T-helper 22 cell (primary cell): Measurements from ENCODE around the gene FBXL17.
"Not testable (repeated sequence)": the region's sequence is repeated elsewhere in the genome, so short reads cannot be mapped to it uniquely, and the experiment has no call there.

Source experiments
- DNase-seq: peaks from one replicate; pipeline ENCODE4 v3.0.0-alpha.2; 2020; ENCODE audit warnings: low read depth

The FBXL17 gene

DNA sequence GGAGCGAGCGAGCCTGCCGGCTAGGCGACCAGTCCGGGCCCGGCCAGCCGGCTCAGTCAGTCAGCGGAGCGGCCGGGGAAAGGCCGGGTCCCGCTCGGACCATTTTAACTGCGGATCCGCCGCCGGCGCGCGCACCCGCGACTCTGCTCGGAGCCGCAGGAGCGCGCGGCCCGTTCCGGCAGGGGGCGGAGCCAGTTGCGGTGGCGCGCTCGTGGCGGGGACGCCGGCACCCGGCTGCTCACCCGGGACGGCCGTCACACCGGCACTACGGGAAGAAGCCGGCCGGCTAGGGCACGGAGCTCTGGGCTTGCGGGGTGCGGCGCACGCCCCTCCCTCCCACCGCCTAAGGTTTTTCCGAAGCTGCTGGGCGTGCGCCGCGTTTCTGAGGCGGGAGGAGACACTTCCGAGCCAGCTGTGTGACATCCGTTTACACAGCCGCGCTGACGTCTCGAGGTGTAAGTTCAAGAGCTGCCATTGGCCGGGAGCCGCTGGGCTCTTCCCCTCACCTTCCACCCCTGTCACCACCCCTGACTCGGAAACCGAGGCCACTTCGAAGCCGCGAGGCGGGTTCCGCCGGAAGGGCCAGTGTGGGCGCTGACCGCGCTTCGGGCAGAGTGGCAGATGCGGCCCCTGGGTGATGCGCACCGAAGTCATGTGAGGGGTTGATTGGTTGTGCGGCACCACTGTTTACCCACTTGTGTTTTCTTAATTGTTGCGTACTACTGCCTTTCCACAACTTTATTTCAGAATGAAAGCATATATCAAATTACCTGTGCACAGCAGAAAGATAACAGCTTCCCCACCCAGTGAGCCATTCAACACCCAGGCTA, at the start of gene FBXL17:
Gene FBXL17 (minus strand): TSS at position 145 of the 830 bp plus-strand sequence.
- peak; percentile 89 for DNase-seq

DNA sequence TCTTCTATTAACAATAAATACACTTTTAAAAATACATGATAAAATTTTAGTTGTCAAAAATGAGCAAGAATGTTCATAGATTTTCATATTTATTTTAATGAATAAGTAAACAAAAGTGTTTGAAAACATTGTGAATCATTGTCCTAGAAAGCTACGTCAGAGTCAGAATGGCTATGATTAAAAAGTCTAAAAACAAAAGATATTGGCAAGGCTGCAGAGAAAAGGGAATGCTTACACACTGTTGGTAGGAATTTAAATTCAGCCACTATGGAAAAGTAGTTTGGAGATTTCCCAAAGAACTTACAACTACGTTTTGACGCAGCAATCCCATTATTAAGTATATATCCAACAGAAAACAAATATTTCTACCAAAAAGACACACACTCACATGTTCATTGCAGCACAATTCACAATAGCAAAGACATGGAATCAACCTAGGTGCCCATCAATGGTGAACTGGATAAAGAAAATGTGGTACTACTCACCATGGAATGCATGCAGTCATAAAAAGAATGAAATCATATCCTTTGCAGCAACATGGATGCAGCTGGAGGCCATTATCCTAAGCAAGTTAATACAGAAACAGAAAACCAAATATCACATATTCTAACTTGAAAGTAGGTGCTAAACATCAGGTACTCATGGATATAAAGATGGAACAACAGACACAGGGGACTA, 49.2 kb upstream of the FBXL17 start:
- no peak for DNase-seq

DNA sequence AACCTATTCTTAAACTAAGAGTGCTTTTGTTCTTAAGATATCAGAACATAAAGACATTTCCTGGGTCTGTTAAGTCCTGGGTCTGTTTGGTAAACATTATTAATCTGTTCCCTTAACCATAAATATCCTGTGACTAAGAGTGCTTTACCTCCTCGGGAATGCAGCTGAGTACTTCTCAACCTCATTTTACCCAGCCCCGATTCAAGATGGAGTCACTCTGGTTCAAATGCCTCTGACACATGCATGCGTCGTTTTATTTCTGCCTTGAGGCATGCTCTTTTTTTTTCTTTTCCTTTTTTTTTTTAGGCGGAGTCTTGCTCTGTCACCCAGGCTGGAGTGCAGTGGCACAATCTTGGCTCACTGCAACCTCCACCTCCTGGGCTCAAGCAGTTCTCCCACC, 39.8 kb upstream of the FBXL17 start:
- DNase-seq, result no peak

GRCh38 chr5:108420755-108421154, 38.9 kb upstream of the FBXL17 start:
- DNase-seq, result no peak

DNA sequence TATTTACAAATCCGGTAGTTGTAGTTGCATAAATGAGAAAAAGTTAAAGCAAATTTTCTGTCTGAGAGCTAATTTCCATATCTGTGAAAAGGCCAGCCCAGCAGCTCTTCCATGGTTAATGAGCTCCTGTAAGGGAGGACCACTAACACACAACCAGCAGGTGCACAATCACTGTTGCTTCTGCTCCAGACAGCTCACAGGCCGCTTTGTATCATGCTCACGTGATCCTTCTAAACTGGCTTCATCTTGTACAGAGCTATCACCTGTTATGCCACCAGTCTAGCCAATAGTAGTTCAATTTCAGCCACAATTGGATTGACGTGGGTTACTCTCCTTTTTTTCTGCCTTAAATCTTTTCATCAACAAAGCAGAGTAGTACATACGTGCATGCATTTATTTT, 38.3 kb upstream of the FBXL17 start:
- no peak for DNase-seq

DNA sequence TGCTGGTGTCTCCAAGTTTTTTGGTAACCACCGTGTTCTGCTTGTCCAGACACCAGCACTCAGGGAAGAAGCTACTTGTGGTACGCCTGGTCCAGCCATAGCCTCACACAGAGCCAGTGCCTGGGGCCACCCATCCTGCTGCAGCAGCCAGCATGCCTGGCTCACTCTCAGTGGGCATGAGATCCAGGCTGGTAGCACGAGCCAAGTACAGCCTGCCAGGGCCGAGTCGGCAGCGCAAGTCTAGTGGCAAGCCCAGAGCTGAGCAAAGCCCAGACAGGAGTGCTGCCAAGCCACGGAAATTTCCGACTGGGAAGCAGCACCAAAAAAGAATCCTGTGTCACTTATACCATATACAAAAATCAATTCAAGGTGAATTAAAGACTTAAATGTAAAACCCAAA, 36.3 kb upstream of the FBXL17 start:
- DNase-seq, result no peak

DNA sequence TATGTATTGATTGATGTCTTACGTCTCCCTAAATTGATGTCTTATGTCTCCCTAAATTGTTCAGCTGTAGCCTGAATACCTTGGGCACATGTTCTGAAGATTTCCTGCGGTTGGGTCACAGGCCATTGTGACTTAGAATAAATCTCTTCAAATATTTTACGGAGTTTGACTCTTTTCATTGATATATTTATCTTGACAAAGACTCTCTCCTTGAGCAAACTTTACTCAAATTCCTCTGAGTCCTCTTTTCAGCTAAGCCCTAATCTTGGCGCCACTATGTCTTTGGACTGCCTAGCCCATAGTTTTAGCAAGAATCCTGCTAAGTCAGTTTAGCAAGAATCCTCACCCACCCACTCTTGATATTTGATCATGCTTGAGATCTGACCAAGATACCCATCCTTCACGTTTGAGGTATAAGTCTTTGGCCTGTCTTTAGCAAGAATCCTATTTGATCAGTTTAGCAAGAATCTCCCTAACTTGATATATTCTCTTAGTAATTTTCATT, 35.3 kb upstream of the FBXL17 start:
- no peak for DNase-seq

- no peak for DNase-seq
Observed at GRCh38 chr5:108415726-108416125, 33.8 kb upstream of the FBXL17 start.

DNA sequence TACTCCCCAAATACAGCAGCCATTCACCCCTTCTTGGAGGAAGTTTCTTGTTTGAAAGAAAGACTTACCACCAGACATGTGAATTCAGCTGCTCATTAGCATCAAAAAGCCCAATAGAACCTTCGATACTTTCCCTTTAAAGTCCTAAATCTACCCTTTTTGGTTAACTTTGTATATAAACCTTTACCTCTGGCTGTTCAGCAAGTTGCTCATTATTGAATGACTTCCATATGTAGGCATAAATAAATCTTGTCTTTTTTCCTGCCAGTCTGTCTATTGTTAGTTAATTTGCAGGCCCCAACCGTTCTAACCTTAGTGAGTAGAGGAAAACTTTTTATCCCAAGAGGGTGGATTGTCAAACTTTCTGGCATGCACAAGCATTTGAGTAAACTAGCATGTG, 27.9 kb upstream of the FBXL17 start:
- DNase-seq, result no peak

GRCh38 chr5:108405201-108405600, 23.3 kb upstream of the FBXL17 start:
- not testable (repeated sequence) for DNase-seq

DNA sequence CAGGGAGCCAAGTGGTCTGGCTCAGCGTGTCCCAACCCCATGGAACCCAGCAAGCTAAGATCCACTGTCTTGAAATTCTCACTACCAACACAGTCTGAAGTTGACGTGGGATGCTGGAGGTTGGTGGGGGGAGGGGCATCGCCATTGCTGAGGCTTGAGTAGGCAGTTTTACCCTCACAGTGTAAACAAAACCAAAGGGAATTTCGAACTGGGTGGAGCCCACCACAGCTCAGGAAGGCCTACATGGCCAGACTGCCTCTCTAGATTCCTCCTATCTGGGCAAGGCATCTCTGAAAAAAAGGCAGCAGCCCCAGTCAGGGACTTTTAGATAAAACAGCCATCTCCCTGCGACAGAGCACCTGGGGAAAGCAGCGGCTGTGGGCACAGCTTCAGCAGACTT, 17.1 kb upstream of the FBXL17 start:
- no peak for DNase-seq

- DNase-seq, result not testable (repeated sequence)
Observed at GRCh38 chr5:108396837-108397236, 14.9 kb upstream of the FBXL17 start.

DNA sequence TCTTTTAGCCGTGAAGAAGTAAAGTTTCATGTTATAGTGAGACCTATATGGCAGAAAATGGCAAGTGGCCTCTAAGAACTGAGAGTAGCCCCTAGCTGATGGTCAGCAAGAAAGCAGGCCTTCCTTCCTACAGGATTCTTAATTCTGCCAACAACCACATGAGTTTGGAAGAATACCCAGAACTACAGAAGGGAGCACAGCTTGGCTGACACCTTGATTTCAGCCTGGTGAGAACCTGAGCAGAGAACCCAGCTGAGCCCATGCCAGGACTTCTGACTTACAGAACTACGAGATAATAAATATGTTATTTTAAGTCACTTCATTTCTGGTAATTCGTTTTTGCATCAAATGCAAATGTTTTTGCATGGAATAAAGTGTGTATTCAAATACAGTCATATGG, 5.9 kb upstream of the FBXL17 start:
- DNase-seq, result no peak

- no peak for DNase-seq
Observed at GRCh38 chr5:108386345-108387061, 4.6 kb upstream of the FBXL17 start.

GRCh38 chr5:108384741-108385140, 2.8 kb upstream of the FBXL17 start:
- no peak for DNase-seq

DNA sequence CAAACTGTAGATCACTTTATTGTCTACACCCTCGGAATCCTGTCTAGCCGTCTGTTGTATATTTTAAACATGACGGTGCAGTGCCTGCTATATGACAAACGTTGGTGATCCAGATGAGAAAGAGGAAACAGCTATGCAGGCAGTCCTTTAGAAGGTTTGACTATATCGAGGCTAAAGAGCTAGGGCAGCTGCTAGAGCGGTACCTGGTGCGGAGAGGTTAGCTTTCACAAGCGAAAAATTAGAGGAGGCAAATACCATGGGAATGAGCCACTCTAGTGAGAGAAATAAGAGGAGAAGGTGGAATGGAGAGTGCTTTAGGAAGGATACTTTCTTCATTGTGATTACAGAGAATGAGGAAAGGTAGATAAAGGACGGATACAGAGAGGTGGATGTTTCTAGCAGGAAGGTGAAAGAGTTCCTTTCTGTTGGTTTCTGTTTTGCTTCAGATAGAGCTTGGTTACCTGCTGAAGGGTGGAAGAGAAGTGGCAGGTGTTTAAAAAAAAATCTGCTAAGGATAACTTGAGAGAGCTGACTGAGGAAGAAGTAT, 959 bp upstream of the FBXL17 start:
- no peak for DNase-seq

DNA sequence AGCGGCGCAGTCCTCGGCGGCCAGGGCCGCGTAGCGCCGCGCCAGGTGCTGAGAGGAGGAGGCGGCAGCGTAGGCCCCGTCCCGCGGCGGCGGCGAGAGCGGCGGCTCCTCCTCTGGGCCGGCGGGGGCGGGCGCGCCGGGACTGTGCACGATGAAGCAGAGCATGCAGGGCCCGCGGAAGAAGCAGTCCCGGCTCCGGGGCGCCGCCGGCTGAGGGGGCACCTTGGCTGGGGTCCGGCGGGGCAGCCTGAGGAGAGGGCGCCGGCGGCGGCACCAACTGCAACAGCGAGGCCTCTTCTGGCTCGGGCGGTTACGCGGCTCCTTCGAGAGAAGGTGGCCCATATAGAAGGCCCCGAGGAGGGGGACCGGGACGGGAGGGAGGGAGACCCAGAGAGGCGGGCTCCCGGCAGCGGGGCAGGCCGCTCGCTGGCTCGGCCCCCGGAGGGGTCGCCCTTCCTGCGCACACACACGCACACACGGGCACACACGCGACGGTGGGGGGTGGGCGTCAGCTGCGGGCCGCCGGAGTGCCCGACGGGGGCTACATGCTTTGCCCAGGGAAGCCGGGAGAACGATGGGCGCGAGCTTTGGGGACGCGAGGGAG, 446 bp downstream of the FBXL17 start:
- peak; percentile 62 for DNase-seq

GRCh38 chr5:108380531-108381349, 1.2 kb downstream of the FBXL17 start:
- DNase-seq, result peak; percentile 51

GRCh38 chr5:108379722-108380530, 2.0 kb downstream of the FBXL17 start:
- DNase-seq, result no peak

GRCh38 chr5:108375768-108376167, 6.1 kb downstream of the FBXL17 start:
- no peak for DNase-seq
